ENCODE measurements around the gene OR6C6. TPM values are rescaled to one million over a fixed set of nuclear protein-coding genes. Genes with fewer than 3 reads are reported as not detected.

The OR6C6 gene
- total and polyA plus RNA-seq, 10 of the 15 experiments (the other 5 are each of a cell fraction or from before 2014, with no cell fraction given) = not detected

DNA sequence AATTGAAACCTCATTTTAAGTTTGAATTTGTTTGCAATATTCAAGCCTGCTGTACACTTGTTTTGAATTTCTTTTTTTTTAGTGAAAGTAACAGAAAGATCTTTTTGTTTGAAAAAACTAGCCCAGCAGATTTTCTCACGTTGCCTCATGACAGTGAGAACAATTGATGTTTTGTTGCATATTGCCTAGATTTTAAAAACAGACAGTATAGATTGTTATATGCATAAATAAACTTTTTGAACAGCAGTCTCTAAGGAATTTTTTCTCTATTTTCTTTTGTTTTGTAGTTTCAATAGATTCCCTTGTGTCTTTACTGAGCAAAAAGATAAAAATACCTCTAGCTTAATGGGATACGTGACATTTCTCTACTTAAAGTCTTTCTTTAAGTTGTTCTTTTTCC is 15.4 kb downstream of the OR6C6 start (continued):
- no peak for TF ChIP-seq KLF5 (IDR thresholded peaks at IDR 0.05; ENCODE audit: partially characterized antibody)

DNA sequence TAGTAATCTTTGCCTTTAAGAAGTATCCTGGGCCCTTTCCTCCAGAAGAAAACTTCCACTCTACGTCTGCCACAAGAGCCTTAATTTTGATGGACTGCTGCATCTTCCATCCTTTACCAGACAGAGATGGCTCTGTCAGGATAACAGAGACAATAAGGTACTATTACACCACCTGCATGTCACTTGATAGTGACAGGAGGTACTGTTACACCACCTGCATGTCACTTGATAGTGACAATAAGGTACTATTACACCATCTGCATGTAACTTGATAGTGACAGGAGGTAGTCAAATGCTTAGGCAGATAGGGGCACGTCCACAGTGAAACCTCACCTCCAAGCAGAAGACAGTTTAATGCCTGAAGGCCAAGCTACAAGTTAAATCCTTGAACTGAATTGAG is 38.1 kb downstream of the OR6C6 start:
- H3K4me1 ChIP-seq (ENCODE audit: control insufficient read depth, insufficient read depth, low read length) = no peaks in the 10 kb centered on the region
- ChIA-PET POLR2A (no interaction called here), SMC1A (ENCODE audit: uncharacterized antibody, unreplicated experiment) (no interaction called here), CTCF (interaction anchor here (0.6 kb wide), 1 partner anchor 7 kb away, joined by 4 read pairs; no protein-coding TSS in a partner anchor), RAD21 (ENCODE audit: unreplicated experiment) (no interaction called here)
- H3K36me3 ChIP-seq (ENCODE audit: control insufficient read depth in 2 of 2, insufficient read depth in 2 of 2, low read length in 1 of 2) = no peaks in the 10 kb centered on the region
- 4% methylated on average over 2 of the region's 2 CpGs for WGBS (ENCODE audit: insufficient coverage, insufficient replicate concordance, low lambda C conversion rate, missing lambda C conversion rate)
- no peaks in the 10 kb centered on the region; a peak in 1 of 4 replicates for H3K27me3 ChIP-seq (replicated peaks in 1 of 2; ENCODE audit: control insufficient read depth in 2 of 2, insufficient read depth in 2 of 2, low read length in 1 of 2)
- FAIRE-seq = no peak
- H3K9me3 ChIP-seq (replicated peaks; ENCODE audit: control insufficient read depth, insufficient read depth, low read length) = no peaks in the 10 kb centered on the region
- BruUV-seq (replicated peaks) = no TSS peak
- no peak overlapping the region for H3K9ac ChIP-seq (ENCODE audit: control insufficient read depth, insufficient read depth, low read length)
- TF ChIP-seq MYC (IDR thresholded peaks at IDR 0.05; ENCODE audit: insufficient read depth, insufficient read length, insufficient replicate concordance, low read length, severe bottlenecking) = no peak
- TF ChIP-seq, protein P1, sequence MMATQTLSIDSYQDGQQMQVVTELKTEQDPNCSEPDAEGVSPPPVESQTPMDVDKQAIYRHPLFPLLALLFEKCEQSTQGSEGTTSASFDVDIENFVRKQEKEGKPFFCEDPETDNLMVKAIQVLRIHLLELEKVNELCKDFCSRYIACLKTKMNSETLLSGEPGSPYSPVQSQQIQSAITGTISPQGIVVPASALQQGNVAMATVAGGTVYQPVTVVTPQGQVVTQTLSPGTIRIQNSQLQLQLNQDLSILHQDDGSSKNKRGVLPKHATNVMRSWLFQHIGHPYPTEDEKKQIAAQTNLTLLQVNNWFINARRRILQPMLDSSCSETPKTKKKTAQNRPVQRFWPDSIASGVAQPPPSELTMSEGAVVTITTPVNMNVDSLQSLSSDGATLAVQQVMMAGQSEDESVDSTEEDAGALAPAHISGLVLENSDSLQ (IDR thresholded peaks at IDR 0.05) = no peak
- TF ChIP-seq ZNF622 (IDR thresholded peaks at IDR 0.05) = no peak
- no peak for TF ChIP-seq GABPA (IDR thresholded peaks at IDR 0.05; ENCODE audit: low read depth)
- TF ChIP-seq E4F1 (IDR thresholded peaks at IDR 0.05; ENCODE audit: borderline replicate concordance, partially characterized antibody) = no peak
- H3K4me3 ChIP-seq = no peak overlapping the region
- no peak for ATAC-seq
- no peaks in the 10 kb centered on the region for H4K20me1 ChIP-seq (ENCODE audit: control insufficient read depth, insufficient read depth)
- H3K79me2 ChIP-seq (ENCODE audit: control insufficient read depth, insufficient read depth, low read length) = no peaks in the 10 kb centered on the region
- no peak overlapping the region for H2AFZ ChIP-seq (ENCODE audit: control insufficient read depth, low read depth, low read length)
- no peak for DNase-seq (ENCODE audit: low read depth, low spot score)
- no peak overlapping the region for H3K27ac ChIP-seq (ENCODE audit: control insufficient read depth, insufficient read depth)
- in situ Hi-C loops (cut with MboI) (no loop called here), intact Hi-C loops (cut with micrococcal nuclease; ENCODE audit: unreplicated experiment) (no loop called here)
- no peak overlapping the region for H3K4me2 ChIP-seq (ENCODE audit: control insufficient read depth, insufficient read depth)

Data from GM12878 (cell line).